Fibroblast of skin of back (primary cell): ENCODE data around the gene ADCY9.
"Not testable (repeated sequence)": the region's sequence is repeated elsewhere in the genome, so short reads cannot be mapped to it uniquely, and the experiment has no call there.

Experiments used
- DNase-seq: peaks from one replicate; pipeline ENCODE4 v3.0.0-alpha.2; 2013

Gene ADCY9

GRCh38 chr16:3948378-3948995 is 167.8 kb downstream of the ADCY9 start:
- DNase-seq = no peak

GRCh38 chr16:3946604-3947180 is 169.6 kb downstream of the ADCY9 start:
- no peak for DNase-seq

GRCh38 chr16:3945751-3946603 is 170.3 kb downstream of the ADCY9 start:
- peak; percentile 98 for DNase-seq

GRCh38 chr16:3944457-3944856 is 171.8 kb downstream of the ADCY9 start:
- not testable (repeated sequence) for DNase-seq

GRCh38 chr16:3942146-3942545 is 174.1 kb downstream of the ADCY9 start:
- not testable (repeated sequence) for DNase-seq

GRCh38 chr16:3938843-3939624 is 177.2 kb downstream of the ADCY9 start:
- DNase-seq = peak; percentile 92

- no peak for DNase-seq
Measured at GRCh38 chr16:3938471-3938842, 177.8 kb downstream of the ADCY9 start.

- DNase-seq = no peak
Measured at GRCh38 chr16:3937066-3937875, 179.0 kb downstream of the ADCY9 start.

DNA sequence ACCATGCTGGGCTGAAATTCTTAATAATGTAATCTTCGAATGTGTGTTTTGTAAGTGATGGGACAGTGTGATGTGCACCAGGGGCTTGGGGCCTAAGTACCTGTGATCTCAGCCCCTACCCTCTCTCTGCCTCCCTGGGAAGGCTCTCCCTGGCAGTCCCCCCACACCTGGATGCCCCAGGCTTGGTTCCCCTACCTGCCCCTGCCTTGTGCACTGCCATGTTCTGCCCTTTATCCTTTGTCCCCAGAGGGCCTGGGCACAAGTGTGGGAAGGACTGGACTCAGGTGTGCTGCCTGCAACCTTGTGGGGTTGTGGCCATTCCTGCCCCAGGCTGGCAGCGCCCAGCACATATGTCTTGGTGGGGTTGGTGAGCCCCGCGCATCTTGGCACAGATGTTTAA is 180.3 kb downstream of the ADCY9 start:
- DNase-seq = no peak

DNA sequence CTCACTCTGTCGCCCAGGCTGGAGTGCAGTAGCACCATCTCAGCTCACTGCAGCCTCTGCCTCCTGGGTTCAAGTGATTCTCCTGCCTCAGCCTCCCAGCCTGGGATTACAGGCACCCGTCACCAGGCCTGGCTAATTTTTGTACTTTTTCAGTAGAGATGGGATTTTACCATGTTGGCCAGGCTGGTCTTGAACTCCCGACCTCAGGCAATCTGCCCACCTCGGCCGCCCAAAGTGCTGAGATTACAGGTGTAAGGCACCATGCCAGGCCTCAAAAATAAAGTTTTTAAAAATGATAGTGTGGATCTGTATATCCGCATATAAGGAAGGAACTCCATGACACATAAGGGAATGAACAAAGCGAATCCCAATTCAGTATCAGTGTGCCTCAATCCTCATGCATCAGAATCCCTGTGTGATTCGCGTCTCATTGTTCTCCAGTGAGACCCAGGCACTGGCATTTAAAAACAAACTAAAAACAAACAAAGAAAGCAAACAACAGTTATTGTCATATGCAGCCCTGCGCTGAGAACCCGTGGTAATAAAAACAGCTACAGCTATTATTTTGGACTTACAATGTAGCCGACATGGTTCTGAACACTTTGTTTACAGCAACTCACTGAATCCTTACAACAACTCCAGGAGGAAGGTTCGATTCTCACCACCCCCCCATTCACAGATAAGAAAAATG is 181.6 kb downstream of the ADCY9 start:
- DNase-seq = no peak

- not testable (repeated sequence) for DNase-seq
Measured at GRCh38 chr16:3927147-3927546, 189.1 kb downstream of the ADCY9 start.

DNA sequence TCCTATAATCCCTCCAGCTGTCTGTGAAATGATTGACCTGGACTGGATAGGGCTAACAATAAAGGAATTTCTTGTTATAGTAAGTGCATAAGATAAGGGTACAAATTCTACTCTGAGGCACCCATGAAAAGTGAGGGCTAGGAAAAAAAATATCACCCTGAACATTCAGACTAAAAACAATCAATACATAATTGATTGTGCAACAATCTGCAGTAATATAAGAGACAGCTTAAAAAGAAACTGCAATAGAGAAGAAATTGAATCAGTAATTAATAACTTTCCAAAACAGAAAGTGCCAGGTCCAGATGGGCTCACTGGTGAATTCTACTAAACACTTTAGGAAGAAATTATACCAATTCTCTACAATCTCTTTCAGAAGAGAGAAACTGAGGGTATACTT is 191.5 kb downstream of the ADCY9 start:
- DNase-seq = no peak

DNA sequence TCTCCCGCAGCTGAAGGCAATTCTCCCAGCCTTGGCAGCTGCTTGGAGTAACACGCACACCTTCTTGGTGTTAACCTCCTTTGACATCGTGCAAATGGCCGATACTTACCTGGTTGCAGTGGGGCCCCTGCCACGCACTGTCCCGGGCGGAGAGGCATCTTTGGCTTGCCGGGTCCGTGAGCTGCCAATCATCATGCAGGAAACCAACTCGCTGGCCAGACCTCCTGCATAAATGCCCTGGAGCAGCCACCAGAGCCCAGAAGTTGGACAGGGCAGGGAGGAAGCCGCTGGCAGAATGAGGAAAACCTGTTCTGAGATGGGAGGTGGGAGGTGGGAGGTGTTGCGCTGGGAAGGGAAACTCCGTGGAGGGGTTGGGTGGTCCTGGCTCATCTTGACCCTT is 194.0 kb downstream of the ADCY9 start:
- DNase-seq = no peak

DNA sequence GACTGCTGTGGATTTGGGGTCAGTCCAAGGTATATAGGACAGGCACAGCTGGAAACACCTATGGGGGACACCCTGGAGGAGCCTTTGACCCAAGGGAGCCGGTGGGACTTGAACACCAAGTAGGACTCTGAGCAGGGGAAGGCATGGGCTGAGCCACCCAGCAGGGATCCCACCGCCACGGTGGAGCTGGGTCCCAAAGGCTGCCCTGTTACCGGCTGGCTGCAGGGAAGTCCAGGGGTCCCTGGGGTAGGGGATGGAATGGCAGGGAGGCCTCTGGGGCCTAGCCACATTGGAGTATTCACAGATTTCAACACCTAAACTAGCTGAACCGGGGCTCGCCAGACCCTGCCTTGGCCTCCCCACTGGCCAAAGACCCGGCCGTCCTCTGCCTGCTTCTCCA is 196.0 kb downstream of the ADCY9 start:
- DNase-seq = no peak

DNA sequence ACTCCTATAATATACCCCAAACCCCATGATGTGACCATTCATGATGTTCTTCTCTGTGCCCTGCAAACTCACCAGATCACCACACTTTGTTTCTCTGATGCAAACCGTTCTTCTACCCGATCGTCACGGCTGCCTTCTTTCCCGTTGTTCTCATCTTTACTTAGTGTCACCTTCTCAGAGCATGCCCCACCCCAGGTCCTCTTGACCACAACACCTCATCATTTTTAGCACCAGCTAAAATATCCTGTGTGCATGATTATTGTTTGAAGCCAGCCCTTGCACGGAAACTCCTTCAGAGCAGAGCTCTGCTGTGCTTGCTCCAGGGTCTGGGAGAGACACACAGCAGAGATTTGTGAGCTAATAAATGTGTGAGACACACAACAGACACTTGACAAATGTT is 196.8 kb downstream of the ADCY9 start:
- DNase-seq = no peak

GRCh38 chr16:3915426-3916260 is 200.6 kb downstream of the ADCY9 start:
- DNase-seq = no peak

- DNase-seq = no peak
Measured at GRCh38 chr16:3912897-3913296, 203.3 kb downstream of the ADCY9 start.
